Loucy (cell line): ENCODE measurements around the gene B4GALT2.

Experiments used
- H2AFZ ChIP-seq: fragments of 200-600 bp; sonication (generic); 2 replicates; pipeline ENCODE4 v1.6.0; 2016; ENCODE audit warnings: antibody characterized with exemption, mild to moderate bottlenecking, low read length, moderate library complexity
- H3F3A ChIP-seq: fragments of 200-600 bp; 2 replicates; pipeline ENCODE4 v1.6.0; 2016; ENCODE audit warnings: antibody characterized with exemption, low read depth, mild to moderate bottlenecking
- H3K27me3 ChIP-seq: fragments of 200-600 bp; sonication (generic); 2 replicates; pipeline ENCODE4 v1.6.1; 2014; ENCODE audit warnings: low read length, mild to moderate bottlenecking; ENCODE audit not compliant: insufficient read depth, poor library complexity, severe bottlenecking
- H3K36me3 ChIP-seq: fragments of 200-600 bp; sonication (generic); 2 replicates; pipeline ENCODE4 v1.6.1; 2016; ENCODE audit warnings: low read length; ENCODE audit not compliant: insufficient read depth
- H3K4me1 ChIP-seq: fragments of 200-600 bp; sonication (generic); 2 replicates; pipeline ENCODE4 v1.5.1; 2014; ENCODE audit warnings: low read length, mild to moderate bottlenecking; ENCODE audit not compliant: insufficient read depth, poor library complexity, severe bottlenecking
- H3K4me2 ChIP-seq: fragments of 200-600 bp; sonication (generic); 2 replicates; pipeline ENCODE4 v1.6.0; 2014; ENCODE audit warnings: antibody characterized with exemption, low read length, low read depth, mild to moderate bottlenecking; ENCODE audit not compliant: poor library complexity, severe bottlenecking
- H3K4me3 ChIP-seq: fragments of 200-600 bp; sonication (generic); 2 replicates; pipeline ENCODE4 v1.5.1; 2014; ENCODE audit warnings: low read length, mild to moderate bottlenecking, mixed read lengths; ENCODE audit not compliant: poor library complexity, severe bottlenecking
- H3K79me2 ChIP-seq: fragments of 200-600 bp; sonication (generic); 2 replicates; pipeline ENCODE4 v1.6.1; 2014; ENCODE audit warnings: low read length; ENCODE audit not compliant: insufficient read depth
- H3K9ac ChIP-seq: fragments of 200-600 bp; sonication (generic); 2 replicates; pipeline ENCODE4 v1.6.0; 2014; ENCODE audit warnings: mild to moderate bottlenecking, low read depth, low read length, moderate library complexity; ENCODE audit not compliant: poor library complexity, severe bottlenecking
- H3K9me2 ChIP-seq: fragments of 200-600 bp; sonication (generic); replicated peaks from 2 replicates; pipeline ENCODE4 v1.6.1; 2016; ENCODE audit warnings: low read depth, low read length, mixed read lengths
- H3K9me3 ChIP-seq: fragments of 200-600 bp; sonication (generic); 2 replicates; pipeline ENCODE4 v1.6.1; 2014; ENCODE audit warnings: mild to moderate bottlenecking, antibody characterized with exemption, low read length, low read depth; ENCODE audit not compliant: insufficient read depth
- H4K20me1 ChIP-seq: fragments of 200-600 bp; sonication (generic); 2 replicates; pipeline ENCODE4 v1.6.0; 2014; ENCODE audit warnings: antibody characterized with exemption, low read length, mild to moderate bottlenecking; ENCODE audit not compliant: insufficient read depth, poor library complexity, severe bottlenecking
- EZH2phosphoT487 ChIP-seq: fragments of 200-600 bp; IDR thresholded peaks from 2 replicates; pipeline ENCODE4 v1.6.1; 2018; ENCODE audit warnings: antibody characterized with exemption, mild to moderate bottlenecking, moderate library complexity, borderline replicate concordance
- TF ChIP-seq, protein P1 (sequence below): fragments of 200-600 bp; sonication (generic); conservative IDR thresholded peaks from 2 replicates; pipeline ENCODE4 v1.5.1; 2014; ENCODE audit warnings: mild to moderate bottlenecking, antibody characterized with exemption, low read length

The B4GALT2 gene

DNA sequence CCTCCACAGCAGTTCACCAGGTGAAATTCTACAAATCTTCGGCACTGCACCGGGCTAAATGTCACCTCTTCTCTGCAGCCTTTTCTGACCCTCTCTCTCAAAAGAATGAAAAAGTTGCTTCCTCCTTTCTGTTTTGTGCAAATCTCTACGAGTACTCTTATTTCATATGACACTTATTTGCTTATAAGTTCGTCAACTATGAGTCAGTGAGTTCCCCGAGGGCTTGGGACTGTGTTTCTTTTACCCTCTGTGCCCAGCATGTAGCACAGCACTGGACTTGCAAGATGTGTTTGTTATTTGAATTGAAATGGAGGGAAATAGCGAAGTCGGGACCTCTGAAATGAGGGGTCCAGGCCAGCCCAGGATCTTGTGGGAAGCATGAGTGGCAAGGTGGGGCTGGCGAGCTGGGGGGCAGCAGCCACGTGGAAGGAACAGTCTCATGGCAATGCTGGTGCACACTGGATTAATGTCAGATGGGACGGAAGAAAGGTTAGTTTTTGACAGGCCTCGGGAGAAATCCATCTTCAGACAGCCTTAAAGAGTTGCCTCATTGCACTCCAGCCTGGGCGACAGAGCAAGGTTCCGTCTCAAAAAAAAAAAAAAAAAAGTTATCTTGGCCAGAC lies 46.0 kb downstream of the B4GALT2 start:
- no peaks in the 10 kb centered on the region for H3K9me3 ChIP-seq
- TF ChIP-seq EZH2phosphoT487, result no peak
- TF ChIP-seq, protein P1, sequence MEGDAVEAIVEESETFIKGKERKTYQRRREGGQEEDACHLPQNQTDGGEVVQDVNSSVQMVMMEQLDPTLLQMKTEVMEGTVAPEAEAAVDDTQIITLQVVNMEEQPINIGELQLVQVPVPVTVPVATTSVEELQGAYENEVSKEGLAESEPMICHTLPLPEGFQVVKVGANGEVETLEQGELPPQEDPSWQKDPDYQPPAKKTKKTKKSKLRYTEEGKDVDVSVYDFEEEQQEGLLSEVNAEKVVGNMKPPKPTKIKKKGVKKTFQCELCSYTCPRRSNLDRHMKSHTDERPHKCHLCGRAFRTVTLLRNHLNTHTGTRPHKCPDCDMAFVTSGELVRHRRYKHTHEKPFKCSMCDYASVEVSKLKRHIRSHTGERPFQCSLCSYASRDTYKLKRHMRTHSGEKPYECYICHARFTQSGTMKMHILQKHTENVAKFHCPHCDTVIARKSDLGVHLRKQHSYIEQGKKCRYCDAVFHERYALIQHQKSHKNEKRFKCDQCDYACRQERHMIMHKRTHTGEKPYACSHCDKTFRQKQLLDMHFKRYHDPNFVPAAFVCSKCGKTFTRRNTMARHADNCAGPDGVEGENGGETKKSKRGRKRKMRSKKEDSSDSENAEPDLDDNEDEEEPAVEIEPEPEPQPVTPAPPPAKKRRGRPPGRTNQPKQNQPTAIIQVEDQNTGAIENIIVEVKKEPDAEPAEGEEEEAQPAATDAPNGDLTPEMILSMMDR, result no peak
- H4K20me1 ChIP-seq, result no peaks in the 10 kb centered on the region
- no peaks in the 10 kb centered on the region for H3K79me2 ChIP-seq
- peaks cover 7% of the 10 kb centered on the region for H3K4me1 ChIP-seq
- H3K9ac ChIP-seq, result no peak overlapping the region
- no peaks in the 10 kb centered on the region for H3K27me3 ChIP-seq
- no peaks in the 10 kb centered on the region for H3F3A ChIP-seq
- H3K4me2 ChIP-seq, result no peak overlapping the region
- H3K9me2 ChIP-seq, result no peaks in the 10 kb centered on the region
- no peak overlapping the region for H3K4me3 ChIP-seq
- no peaks in the 10 kb centered on the region for H3K36me3 ChIP-seq
- H2AFZ ChIP-seq, result no peak overlapping the region

DNA sequence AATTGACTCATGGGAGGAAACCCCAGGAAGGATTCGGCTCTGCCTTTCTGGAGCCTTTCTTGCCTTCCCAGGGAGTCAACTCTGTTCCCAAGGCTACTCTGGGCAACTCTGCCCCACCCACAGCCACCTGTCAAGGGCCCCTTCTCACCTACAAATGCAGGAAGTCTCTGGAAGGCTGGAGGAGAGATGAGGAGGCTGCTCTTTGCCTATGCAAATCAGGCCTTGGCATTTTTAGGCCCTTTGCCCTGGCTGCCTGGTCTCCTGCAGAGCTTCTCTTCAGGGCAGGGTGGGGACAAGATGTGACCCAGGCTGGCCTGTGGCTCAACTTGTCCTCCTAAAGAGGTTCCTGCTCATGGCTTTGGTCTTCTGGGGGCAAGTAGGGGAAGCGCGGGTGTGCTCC lies 46.8 kb downstream of the B4GALT2 start:
- no peaks in the 10 kb centered on the region for H3K36me3 ChIP-seq

DNA sequence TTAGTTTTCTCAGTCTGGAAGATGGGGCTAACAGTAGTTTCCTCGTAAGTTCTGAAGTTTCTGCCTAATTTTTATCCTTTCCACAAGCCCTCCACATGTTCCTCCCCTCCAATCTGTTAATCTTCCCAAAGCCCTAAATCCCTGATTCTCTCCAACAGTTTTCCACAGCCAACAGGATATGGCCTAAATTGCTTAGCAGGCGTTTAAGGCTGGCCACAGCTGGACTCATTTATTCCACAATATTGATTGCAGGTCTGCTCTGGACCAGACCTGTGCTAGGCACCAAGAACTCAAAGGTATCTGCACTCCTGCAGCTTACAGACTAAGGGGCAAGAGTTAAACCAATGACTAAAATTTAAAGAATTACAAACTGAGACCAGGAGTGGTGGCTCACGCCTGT lies 48.3 kb downstream of the B4GALT2 start:
- Histone ChIP-seq H3K4me1 (peaks cover 16% of the 10 kb centered on the region), H3K79me2 (no peaks in the 10 kb centered on the region), H4K20me1 (no peaks in the 10 kb centered on the region), H3K9me2 (no peaks in the 10 kb centered on the region), H3K9ac (no peak overlapping the region), H2AFZ (no peak overlapping the region), H3F3A (no peaks in the 10 kb centered on the region), H3K27me3 (no peaks in the 10 kb centered on the region), H3K36me3 (no peaks in the 10 kb centered on the region), H3K4me3 (no peak overlapping the region), H3K9me3 (no peaks in the 10 kb centered on the region), H3K4me2 (no peak overlapping the region)
- no peak for TF ChIP-seq EZH2phosphoT487
- TF ChIP-seq, protein P1, result no peak

More for the DNA sequence above, 46.8 kb downstream of the B4GALT2 start:
- H3K9ac ChIP-seq, result no peak overlapping the region
- H3K79me2 ChIP-seq, result no peaks in the 10 kb centered on the region
- H3K4me2 ChIP-seq, result no peak overlapping the region
- H2AFZ ChIP-seq, result no peak overlapping the region
- TF ChIP-seq EZH2phosphoT487, result no peak
- no peaks in the 10 kb centered on the region for H3F3A ChIP-seq
- H3K9me3 ChIP-seq, result no peaks in the 10 kb centered on the region
- H3K4me1 ChIP-seq, result peaks cover 10% of the 10 kb centered on the region
- no peaks in the 10 kb centered on the region for H3K27me3 ChIP-seq
- no peaks in the 10 kb centered on the region for H3K9me2 ChIP-seq
- no peaks in the 10 kb centered on the region for H4K20me1 ChIP-seq
- H3K4me3 ChIP-seq, result no peak overlapping the region
